Measurements from ENCODE around the gene ATP6V0E1. TPM values are rescaled to one million over a fixed set of nuclear protein-coding genes. Genes with fewer than 3 reads are reported as not detected.

ATP6V0E1 gene
- total RNA-seq, 1 donor from 2014 or later: 261 TPM

DNA sequence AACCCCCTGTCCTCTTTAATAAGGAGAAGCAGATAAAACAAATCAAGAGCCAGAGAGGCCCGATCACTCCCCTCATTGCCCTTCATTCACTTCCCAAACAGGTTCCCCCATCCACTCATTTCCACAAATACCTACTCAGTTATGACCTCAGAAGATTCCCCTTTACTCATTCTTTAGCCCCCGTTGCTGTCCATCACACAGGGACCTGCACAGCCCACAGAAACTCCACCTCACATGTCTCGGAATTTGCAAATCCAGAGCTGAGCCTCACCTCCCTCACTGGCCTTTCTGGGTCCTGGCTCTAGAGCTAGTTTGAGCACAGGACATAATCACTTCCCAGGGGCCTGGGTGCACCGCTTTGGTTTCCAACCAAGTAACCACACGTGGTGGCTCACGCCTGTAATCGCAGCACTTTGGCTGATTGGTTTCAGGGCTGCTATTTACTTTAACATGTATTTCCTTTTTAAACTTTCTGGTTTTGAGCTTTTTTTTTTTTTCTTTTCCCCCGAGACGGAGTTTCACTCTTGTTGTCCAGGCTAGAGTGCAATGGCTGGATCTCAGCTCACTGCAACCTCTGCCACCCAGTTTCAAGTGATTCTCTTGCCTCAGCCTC, 17.8 kb downstream of the ATP6V0E1 start:
- Mint-ChIP-seq H3K27ac (ENCODE audit: unreplicated experiment) (no peak overlapping the region), H3K4me1 (ENCODE audit: unreplicated experiment) (peaks cover 14% of the 10 kb centered on the region), H3K27me3 (ENCODE audit: unreplicated experiment) (no peaks in the 10 kb centered on the region), H3K36me3 (ENCODE audit: unreplicated experiment) (peaks cover 16% of the 10 kb centered on the region), H3K9me3 (ENCODE audit: unreplicated experiment) (no peaks in the 10 kb centered on the region), H3K4me3 (ENCODE audit: unreplicated experiment) (no peak overlapping the region)
- no peak for DNase-seq (ENCODE audit: extremely low spot score, unreplicated experiment)
- TF ChIP-seq CTCF (IDR thresholded peaks at IDR 0.05): no peak

DNA sequence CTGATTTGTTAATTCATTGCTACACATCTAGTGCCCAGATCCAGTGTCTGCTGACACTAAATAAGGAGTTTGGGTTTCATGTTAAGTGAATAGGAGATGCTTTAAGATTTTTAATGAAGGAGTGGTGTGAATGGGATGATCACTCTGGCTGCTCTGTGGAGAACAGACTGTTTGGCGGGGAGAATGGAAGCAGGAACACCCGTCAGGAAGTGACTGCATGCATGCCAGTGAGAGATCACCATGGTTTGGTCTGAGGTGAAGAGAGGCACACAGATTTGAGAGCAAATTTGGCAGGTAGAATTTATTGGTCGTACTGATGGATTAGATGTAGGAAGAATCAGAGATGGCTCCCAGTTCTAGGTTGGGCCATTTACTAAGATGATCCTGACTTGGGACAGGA, 19.8 kb downstream of the ATP6V0E1 start:
- Mint-ChIP-seq H3K36me3 (ENCODE audit: unreplicated experiment) (peaks cover 5% of the 10 kb centered on the region), H3K4me3 (ENCODE audit: unreplicated experiment) (no peak overlapping the region), H3K9me3 (ENCODE audit: unreplicated experiment) (no peaks in the 10 kb centered on the region), H3K27me3 (ENCODE audit: unreplicated experiment) (no peaks in the 10 kb centered on the region), H3K4me1 (ENCODE audit: unreplicated experiment) (peaks cover 23% of the 10 kb centered on the region), H3K27ac (ENCODE audit: unreplicated experiment) (no peak overlapping the region)
- no peak for DNase-seq (ENCODE audit: extremely low spot score, unreplicated experiment)
- TF ChIP-seq CTCF (IDR thresholded peaks at IDR 0.05): no peak

GRCh38 chr5:173004013-173004412, 20.4 kb downstream of the ATP6V0E1 start:
- DNase-seq (ENCODE audit: extremely low spot score, unreplicated experiment): no peak
- H3K9me3 Mint-ChIP-seq (ENCODE audit: unreplicated experiment): no peaks in the 10 kb centered on the region
- no peaks in the 10 kb centered on the region for H3K27me3 Mint-ChIP-seq (ENCODE audit: unreplicated experiment)
- peaks cover 23% of the 10 kb centered on the region for H3K4me1 Mint-ChIP-seq (ENCODE audit: unreplicated experiment)
- TF ChIP-seq CTCF (IDR thresholded peaks at IDR 0.05): no peak
- H3K36me3 Mint-ChIP-seq (ENCODE audit: unreplicated experiment): peaks cover 5% of the 10 kb centered on the region
- no peak overlapping the region for H3K4me3 Mint-ChIP-seq (ENCODE audit: unreplicated experiment)
- no peak overlapping the region for H3K27ac Mint-ChIP-seq (ENCODE audit: unreplicated experiment)

DNA sequence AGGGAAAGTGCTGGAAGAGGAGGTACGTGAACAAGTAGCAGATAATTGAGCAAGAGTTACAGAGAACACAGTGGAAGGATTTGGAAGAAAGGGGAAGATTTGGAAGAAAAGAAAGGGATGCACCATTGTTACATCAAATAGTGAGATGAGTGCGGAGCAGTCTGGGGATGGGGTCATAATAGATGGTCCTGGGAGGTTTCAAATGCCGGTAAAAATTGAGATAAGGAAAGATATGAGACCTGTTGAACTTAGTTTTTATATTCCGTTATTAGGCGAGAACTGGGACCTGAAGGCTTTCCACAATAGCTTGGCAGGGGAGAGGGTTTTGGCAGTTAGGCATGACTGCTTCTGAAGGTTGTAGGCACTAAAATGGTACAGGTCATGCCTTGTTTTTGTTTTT, 20.9 kb downstream of the ATP6V0E1 start:
- Mint-ChIP-seq H3K4me1 (ENCODE audit: unreplicated experiment) (peaks cover 22% of the 10 kb centered on the region), H3K4me3 (ENCODE audit: unreplicated experiment) (no peak overlapping the region), H3K27me3 (ENCODE audit: unreplicated experiment) (no peaks in the 10 kb centered on the region), H3K36me3 (ENCODE audit: unreplicated experiment) (peaks cover 5% of the 10 kb centered on the region), H3K9me3 (ENCODE audit: unreplicated experiment) (no peaks in the 10 kb centered on the region), H3K27ac (ENCODE audit: unreplicated experiment) (no peak overlapping the region)
- no peak for DNase-seq (ENCODE audit: extremely low spot score, unreplicated experiment)
- no peak for TF ChIP-seq CTCF (IDR thresholded peaks at IDR 0.05)

DNA sequence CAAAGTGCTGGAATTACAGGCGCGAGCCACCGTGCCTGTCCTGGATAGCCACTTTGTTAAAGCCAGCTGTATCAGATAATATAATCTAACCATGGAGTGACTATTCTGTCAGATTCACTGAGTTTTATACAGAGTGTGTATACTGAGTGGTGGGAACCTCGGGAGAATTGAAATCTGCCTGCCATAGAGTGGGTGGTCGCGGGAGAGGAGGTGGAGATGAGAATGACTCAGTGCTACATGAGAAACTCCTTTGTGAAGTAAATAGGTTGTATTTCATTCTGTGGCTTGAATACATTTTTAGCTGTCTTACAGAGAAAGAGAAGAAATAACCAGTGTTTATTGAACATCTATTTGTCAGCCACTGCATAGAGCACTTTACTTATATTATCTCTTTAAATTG, 26.4 kb downstream of the ATP6V0E1 start:
- Mint-ChIP-seq H3K27ac (ENCODE audit: unreplicated experiment) (no peak overlapping the region), H3K36me3 (ENCODE audit: unreplicated experiment) (peaks cover 4% of the 10 kb centered on the region), H3K9me3 (ENCODE audit: unreplicated experiment) (no peaks in the 10 kb centered on the region), H3K27me3 (ENCODE audit: unreplicated experiment) (no peaks in the 10 kb centered on the region), H3K4me1 (ENCODE audit: unreplicated experiment) (peaks cover 24% of the 10 kb centered on the region), H3K4me3 (ENCODE audit: unreplicated experiment) (no peak overlapping the region)
- no peak for DNase-seq (ENCODE audit: extremely low spot score, unreplicated experiment)
- TF ChIP-seq CTCF (IDR thresholded peaks at IDR 0.05): no peak
